Measurements from ENCODE around the gene HSF2BP.

Gene HSF2BP

DNA sequence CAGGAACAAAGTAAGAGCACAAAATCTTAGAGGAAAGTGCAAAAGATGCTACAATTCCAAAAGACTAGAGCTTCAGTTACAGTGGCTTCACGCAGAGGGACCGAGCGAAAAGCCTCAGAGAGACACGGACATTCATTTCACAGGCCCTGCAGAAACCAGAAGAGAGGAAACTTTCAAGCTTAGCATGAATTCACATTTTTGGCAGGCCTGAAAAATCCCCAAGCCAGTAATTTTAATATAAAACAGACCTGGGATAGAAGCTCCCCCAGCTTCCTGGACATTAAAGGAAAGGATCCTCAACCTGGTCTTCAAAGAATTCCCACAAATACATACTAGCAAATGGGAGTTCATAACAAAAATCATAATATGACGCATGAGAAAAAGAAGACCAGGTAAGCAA lies 66.2 kb downstream of the HSF2BP start:
- TF ChIP-seq, protein P1, sequence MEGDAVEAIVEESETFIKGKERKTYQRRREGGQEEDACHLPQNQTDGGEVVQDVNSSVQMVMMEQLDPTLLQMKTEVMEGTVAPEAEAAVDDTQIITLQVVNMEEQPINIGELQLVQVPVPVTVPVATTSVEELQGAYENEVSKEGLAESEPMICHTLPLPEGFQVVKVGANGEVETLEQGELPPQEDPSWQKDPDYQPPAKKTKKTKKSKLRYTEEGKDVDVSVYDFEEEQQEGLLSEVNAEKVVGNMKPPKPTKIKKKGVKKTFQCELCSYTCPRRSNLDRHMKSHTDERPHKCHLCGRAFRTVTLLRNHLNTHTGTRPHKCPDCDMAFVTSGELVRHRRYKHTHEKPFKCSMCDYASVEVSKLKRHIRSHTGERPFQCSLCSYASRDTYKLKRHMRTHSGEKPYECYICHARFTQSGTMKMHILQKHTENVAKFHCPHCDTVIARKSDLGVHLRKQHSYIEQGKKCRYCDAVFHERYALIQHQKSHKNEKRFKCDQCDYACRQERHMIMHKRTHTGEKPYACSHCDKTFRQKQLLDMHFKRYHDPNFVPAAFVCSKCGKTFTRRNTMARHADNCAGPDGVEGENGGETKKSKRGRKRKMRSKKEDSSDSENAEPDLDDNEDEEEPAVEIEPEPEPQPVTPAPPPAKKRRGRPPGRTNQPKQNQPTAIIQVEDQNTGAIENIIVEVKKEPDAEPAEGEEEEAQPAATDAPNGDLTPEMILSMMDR (IDR thresholded peaks at IDR 0.05; ENCODE audit: borderline replicate concordance, insufficient read depth, low read depth, low read length), result no peak

DNA sequence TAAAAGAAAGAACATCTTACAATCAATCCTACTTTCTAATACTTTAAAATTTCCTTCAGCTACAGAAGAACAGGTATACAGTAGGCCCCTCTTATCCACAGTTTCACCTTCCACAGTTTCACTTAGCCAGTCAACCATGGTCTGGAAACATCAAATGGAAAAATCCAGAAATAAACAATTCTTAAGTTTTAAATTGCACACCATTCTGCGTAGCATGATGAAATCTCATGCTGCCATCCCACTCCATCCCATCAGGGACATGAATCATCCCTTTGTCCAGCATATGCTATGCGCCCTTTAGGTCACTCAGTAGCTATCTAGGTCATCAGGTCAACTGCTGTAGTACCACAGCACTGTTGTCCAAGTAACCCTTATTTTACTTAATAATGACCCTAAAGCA lies 67.7 kb downstream of the HSF2BP start:
- TF ChIP-seq, protein P1 (IDR thresholded peaks at IDR 0.05; ENCODE audit: borderline replicate concordance, insufficient read depth, low read depth, low read length), result no peak
- no peak overlapping the region for H3K4me3 ChIP-seq (ENCODE audit: low read depth, low read length)

More for the DNA sequence above, 66.2 kb downstream of the HSF2BP start:
- H3K4me3 ChIP-seq (ENCODE audit: low read depth, low read length), result no peak overlapping the region

DNA sequence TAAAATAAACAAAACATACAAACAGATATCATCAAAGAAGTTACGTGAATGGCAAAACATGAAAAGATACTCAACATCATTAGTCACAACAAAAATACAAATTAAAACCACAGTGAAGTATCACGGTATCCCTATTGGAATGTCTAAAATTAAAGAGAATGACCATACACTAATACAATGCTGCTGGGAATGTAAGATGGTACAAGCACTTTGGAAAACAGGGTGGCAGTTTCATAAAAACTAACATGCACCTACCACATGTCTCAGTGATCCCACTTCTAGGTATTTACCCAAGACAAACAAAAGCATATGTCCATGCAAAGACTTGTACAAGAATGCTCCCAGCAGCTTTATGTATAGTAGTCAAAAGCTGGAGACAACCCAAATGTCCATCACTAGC lies 69.1 kb downstream of the HSF2BP start:
- TF ChIP-seq, protein P1 (IDR thresholded peaks at IDR 0.05; ENCODE audit: borderline replicate concordance, insufficient read depth, low read depth, low read length), result no peak
- no peak overlapping the region for H3K4me3 ChIP-seq (ENCODE audit: low read depth, low read length)

DNA sequence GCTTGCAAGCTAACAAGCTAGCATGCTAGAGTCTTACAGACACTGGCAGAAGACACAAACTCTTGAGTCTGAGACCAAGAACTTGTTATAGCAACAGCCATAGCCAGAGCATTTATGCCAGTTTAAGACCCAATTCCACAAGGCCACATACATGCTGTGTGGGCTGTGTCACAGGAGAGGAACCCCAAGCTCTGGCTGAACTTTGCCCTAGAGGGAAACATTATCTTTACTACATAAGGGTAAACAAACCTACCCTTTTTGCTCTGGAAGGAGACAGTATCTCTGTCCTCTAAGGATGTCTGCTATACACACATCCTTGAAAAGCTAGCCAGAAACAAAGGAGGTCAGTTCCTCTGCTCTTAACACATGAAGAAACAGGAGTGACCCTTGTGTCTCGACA lies 70.3 kb downstream of the HSF2BP start:
- TF ChIP-seq, protein P1 (IDR thresholded peaks at IDR 0.05; ENCODE audit: borderline replicate concordance, insufficient read depth, low read depth, low read length), result no peak
- no peak overlapping the region for H3K4me3 ChIP-seq (ENCODE audit: low read depth, low read length)

DNA sequence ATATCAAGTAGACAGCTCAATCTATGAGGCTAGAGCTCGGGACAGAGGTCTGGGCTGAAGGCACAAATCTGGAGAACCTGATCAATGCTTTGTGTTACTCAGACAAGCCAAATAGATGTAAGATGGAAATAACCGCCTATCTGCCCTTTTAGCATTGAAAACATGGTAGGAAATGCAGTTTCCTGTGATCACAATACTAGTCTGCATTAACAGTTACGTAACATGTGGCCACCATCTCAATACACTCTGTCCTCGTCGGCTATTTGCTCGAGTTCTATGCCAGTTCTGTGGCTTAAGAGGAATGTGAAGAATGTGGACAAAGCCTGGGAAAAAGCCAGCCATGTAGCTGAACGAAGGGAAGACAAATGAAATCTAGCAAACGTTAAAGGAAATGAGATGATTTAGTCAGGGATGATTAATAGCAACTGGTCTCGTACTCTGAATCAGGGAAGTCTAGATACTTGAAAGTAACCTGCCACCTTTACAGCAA lies 73.3 kb downstream of the HSF2BP start:
- TF ChIP-seq, protein P1 (IDR thresholded peaks at IDR 0.05; ENCODE audit: borderline replicate concordance, insufficient read depth, low read depth, low read length), result no peak
- H3K4me3 ChIP-seq (ENCODE audit: low read depth, low read length), result no peak overlapping the region

DNA sequence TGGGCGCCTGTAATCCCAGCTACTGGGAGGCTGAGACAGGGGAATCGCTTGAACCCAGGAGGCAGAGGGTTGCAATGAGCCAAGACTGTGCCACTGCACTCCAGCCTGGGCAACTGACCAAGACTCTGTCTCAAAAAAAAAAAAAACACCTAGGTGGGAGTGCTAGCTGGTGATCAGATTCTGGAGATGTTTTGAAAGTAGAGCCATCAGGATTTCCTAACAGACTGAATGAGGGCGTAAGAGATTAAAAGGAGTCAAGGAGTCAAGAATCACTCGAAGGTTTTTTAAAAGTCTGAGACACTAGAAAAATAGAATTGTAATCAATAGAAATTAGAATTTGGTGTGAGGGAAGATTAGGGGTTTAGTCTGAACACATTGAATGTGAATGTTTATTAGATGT lies 73.8 kb downstream of the HSF2BP start:
- H3K4me3 ChIP-seq (ENCODE audit: low read depth, low read length), result no peak overlapping the region
- TF ChIP-seq, protein P1 (IDR thresholded peaks at IDR 0.05; ENCODE audit: borderline replicate concordance, insufficient read depth, low read depth, low read length), result no peak

DNA sequence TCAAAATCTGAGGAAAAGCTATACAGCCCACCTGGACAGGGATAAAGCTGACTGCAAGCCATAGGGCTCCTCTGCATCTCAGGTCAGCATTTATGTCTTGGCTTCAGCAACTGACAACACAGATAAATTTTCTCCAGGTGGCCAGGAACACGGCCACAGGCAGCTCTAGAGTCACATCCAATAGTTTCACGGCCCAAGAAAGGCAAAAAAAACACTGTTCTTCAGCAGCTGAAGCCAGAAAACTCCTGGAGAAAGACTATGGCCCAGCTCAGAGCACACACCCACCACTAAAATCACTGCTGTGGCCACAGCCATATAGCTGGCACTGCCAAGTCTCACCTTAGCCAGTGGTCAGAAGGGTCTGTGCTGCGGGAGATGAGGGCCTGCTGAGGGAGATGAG lies 77.8 kb downstream of the HSF2BP start:
- no peak overlapping the region for H3K4me3 ChIP-seq (ENCODE audit: low read depth, low read length)
- TF ChIP-seq, protein P1 (IDR thresholded peaks at IDR 0.05; ENCODE audit: borderline replicate concordance, insufficient read depth, low read depth, low read length), result no peak

All from GM12875 (cell line).